ENCODE data around the gene ARL5A.

ARL5A gene

DNA sequence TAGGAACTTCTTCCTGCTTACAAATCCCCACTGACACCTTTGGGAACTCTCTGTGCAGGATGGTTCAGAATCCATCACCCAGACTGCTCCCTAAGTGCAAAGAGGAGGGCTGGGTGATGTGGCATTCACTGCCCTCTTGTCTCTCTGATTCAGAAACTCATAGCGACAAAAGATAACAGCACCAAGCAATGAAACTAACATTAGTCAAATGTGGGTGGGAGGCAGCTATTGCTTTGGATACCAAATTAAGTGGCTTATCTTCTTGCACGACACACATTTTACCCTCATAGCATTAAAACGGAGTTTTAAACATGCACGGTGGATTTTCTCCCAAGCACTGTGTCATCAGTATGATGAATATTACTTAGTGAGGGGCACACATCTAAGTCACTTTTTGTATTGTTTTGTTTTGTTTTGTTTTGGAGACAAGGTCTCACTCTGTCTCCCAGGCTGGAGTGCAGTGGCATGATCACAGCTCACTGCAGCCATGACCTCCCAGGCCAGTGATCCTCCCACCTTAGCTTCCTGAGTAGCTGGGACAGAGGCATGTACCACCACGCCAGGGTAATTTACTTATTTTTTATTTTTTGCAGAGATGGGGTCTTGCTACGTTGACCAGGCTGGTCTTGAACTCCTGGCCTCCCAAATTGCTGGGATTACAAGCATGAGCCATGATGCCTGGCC is 53.0 kb downstream of the ARL5A start:
- H3K27ac ChIP-seq: peak overlapping the region; percentile 42
- TF ChIP-seq, protein P1, sequence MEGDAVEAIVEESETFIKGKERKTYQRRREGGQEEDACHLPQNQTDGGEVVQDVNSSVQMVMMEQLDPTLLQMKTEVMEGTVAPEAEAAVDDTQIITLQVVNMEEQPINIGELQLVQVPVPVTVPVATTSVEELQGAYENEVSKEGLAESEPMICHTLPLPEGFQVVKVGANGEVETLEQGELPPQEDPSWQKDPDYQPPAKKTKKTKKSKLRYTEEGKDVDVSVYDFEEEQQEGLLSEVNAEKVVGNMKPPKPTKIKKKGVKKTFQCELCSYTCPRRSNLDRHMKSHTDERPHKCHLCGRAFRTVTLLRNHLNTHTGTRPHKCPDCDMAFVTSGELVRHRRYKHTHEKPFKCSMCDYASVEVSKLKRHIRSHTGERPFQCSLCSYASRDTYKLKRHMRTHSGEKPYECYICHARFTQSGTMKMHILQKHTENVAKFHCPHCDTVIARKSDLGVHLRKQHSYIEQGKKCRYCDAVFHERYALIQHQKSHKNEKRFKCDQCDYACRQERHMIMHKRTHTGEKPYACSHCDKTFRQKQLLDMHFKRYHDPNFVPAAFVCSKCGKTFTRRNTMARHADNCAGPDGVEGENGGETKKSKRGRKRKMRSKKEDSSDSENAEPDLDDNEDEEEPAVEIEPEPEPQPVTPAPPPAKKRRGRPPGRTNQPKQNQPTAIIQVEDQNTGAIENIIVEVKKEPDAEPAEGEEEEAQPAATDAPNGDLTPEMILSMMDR (conservative IDR thresholded peaks at IDR 0.05): no peak
- TF ChIP-seq ZFX (IDR thresholded peaks at IDR 0.05): no peak

DNA sequence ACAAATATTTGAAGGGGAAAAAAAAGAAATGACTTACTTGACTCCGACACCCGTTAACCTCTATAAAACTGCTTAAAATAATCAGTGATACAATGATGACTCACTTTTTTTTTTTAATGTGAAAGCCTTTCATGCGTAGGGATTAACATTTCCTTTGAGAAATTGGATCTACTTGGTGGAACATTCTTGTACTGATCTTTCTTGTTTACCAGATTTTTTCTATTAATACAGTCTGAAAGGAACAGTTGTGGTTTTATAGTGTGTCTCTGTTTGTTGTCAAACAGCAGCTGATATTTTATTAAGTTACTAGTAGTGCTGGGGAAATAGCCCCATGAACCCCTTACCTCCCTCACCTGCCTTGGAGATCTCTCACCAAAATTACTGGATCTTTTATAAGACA is 53.7 kb downstream of the ARL5A start:
- H3K27ac ChIP-seq: no peak overlapping the region
- TF ChIP-seq ZFX (IDR thresholded peaks at IDR 0.05): no peak
- TF ChIP-seq, protein P1 (conservative IDR thresholded peaks at IDR 0.05): no peak

DNA sequence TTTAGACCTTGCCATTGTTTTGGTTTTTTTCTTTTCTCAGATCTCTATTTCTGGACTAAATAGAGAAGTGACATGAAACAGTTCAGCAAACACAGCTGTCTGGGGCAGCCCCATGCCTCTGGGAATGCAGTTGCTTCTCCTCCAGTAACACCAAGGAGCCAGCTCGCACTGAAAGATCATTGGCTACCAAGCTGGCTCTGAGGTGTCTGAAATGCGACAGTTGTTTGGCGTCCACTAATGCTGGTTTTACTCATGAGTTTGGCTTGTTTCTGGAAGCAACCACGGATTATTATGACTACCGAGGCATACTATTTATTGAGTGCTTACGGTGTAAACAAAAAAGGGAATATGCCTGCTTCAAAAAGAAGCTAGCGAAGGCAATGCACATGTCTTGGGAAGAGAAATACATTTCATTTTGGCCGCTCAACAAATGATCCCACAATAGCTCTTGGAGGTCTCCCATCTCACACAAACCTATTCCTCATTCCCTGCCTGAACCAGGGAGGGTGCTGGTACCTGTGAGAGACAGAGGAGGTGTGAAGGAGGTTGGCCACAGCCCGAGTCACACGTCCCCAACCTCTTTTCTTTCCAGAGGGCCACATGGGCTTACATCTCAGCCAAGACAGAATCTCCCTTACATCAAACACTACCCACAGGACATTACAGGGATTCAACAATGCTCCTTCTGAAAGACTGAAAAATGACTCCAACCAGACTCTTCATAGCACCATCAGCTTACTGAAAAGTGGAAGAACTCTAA is 56.4 kb downstream of the ARL5A start:
- H3K27ac ChIP-seq: no peak overlapping the region
- TF ChIP-seq ZFX (IDR thresholded peaks at IDR 0.05): no peak
- TF ChIP-seq, protein P1 (conservative IDR thresholded peaks at IDR 0.05): no peak

DNA sequence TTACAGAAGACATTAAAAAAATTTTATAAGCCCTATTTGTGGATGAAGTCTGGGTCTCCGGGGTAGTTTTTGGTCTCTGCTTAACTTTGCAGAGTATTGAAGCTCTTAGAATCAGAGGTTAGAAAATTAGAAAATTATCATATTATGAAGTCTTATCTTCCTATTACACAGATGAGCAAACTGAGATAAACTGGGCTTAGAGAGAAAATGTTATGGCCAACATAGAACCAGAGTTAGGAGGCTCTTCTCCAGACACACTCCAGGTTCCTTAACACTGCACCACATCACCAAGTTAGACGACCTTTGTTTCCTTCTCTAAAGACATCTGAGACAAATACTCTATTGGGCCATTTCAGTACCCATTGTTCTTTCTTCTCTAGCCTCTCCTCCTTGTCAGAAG is 57.2 kb downstream of the ARL5A start:
- H3K27ac ChIP-seq: no peak overlapping the region
- TF ChIP-seq, protein P1 (conservative IDR thresholded peaks at IDR 0.05): no peak
- no peak for TF ChIP-seq ZFX (IDR thresholded peaks at IDR 0.05)

DNA sequence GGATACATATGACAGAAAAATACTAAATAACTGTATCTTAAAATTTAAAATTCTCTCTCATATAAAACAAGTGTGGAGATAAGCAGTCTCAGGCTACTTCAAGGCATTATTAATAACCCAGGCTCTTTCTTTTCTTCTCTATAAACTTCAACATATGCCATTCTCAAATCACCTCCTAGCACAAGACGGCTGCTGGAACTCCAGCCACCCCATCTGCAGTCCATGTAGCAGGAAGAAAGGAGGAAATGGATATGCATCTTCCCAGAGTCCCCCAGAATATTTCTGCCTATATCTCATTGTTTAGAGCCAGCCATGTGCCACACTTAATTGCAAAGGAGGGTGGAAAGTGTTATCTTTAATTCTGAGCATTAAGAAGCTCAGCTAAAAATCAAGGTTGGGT is 58.6 kb downstream of the ARL5A start:
- no peak overlapping the region for H3K27ac ChIP-seq
- TF ChIP-seq, protein P1 (conservative IDR thresholded peaks at IDR 0.05): no peak
- TF ChIP-seq ZFX (IDR thresholded peaks at IDR 0.05): no peak

DNA sequence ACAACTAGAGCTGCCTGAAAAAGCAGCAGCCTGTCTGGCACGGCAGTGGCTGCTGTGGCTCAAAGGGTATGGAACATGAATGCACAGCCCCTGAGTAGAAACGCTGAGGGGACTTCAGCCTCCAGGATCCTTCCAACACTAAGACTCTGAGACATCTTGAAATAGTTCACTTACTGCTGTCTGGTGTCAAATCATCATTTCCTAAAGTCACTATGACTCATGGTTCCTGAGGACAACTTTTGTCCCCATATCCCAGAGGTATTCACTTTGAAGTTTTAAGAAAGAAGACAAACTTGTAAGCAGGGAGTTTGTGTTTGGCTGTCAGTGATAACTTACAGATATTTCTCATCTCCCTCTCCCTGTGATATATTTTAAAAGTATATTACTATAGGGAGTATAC is 60.7 kb downstream of the ARL5A start:
- TF ChIP-seq, protein P1 (conservative IDR thresholded peaks at IDR 0.05): no peak
- no peak for TF ChIP-seq ZFX (IDR thresholded peaks at IDR 0.05)
- H3K27ac ChIP-seq: no peak overlapping the region

DNA sequence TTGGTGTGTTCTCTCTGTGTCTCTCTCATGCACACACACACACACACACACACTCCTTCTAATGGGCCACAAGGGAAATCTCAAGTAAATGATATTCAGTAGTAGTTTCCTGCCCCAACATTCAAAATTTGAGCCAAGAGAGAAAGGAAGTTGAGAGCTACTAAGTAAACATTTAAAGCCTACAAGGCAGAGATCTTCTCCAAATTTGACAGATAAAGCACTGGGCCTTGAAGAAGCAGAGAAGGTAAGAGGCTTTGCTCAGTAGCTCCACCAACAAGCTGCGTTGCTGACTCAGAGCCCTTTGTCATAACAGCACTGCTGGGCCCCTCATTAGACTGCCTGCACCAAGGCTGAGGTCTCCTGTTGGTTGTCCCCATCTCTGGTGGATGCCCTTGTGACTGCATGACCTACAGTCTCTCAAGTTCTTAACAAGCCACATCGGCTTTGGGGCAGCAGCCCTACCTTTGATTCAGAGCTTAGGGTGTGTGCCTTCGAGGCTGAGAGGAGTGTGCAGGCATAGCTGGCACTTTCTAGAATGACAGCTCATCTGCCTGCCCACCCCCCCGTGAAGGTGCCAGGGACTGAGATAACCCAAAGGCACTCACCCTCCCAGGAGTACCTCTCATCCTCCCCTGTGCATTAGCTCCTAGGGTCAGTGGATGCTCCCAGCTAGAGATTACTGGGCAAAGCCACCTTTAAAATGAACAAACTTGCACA is 61.6 kb downstream of the ARL5A start:
- no peak for TF ChIP-seq ZFX (IDR thresholded peaks at IDR 0.05)
- TF ChIP-seq, protein P1 (conservative IDR thresholded peaks at IDR 0.05): no peak
- H3K27ac ChIP-seq: no peak overlapping the region

All from C4-2B (cell line).